ENCODE results near the gene PGR.

- TF ChIP-seq, protein P1, sequence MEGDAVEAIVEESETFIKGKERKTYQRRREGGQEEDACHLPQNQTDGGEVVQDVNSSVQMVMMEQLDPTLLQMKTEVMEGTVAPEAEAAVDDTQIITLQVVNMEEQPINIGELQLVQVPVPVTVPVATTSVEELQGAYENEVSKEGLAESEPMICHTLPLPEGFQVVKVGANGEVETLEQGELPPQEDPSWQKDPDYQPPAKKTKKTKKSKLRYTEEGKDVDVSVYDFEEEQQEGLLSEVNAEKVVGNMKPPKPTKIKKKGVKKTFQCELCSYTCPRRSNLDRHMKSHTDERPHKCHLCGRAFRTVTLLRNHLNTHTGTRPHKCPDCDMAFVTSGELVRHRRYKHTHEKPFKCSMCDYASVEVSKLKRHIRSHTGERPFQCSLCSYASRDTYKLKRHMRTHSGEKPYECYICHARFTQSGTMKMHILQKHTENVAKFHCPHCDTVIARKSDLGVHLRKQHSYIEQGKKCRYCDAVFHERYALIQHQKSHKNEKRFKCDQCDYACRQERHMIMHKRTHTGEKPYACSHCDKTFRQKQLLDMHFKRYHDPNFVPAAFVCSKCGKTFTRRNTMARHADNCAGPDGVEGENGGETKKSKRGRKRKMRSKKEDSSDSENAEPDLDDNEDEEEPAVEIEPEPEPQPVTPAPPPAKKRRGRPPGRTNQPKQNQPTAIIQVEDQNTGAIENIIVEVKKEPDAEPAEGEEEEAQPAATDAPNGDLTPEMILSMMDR (IDR thresholded peaks at IDR 0.05; ENCODE audit: insufficient read depth, low read length, poor library complexity, severe bottlenecking): no peak
- TF ChIP-seq EZH2phosphoT487 (conservative IDR thresholded peaks at IDR 0.05; ENCODE audit: low read length): no peak
These were observed 46.8 kb upstream of the PGR start for GRCh38 chr11:101176381-101176780.

All from SU-DHL-6 (cell line).